Esophagus muscularis mucosa (tissue), 4 donors: ENCODE data around the gene IPO9.

Experiments
- EP300 ChIP-seq: sonication (generic); formaldehyde crosslinking; IDR thresholded peaks from one replicate; pipeline ENCODE4 v1.6.1; 2017; ENCODE audit warnings: antibody characterized with exemption
- POLR2A ChIP-seq: fragments of 450-650 bp; IDR thresholded peaks from one replicate; pipeline ENCODE4 v1.6.1; 2017; ENCODE audit warnings: antibody characterized with exemption, moderate library complexity, mild to moderate bottlenecking, low read depth
- POLR2AphosphoS5 ChIP-seq, 2 donors: sonication (generic); formaldehyde crosslinking; IDR thresholded peaks; one replicate each; pipeline ENCODE4 v1.6.1; 2017; ENCODE audit warnings: antibody characterized with exemption in 2 of 2
- TF ChIP-seq, protein P1 (sequence below), 3 experiments: fragments of 200-600 bp in 2 of 3; fragments of 450-650 bp in 1 of 3; sonication (generic) in 2 of 3; IDR thresholded peaks; one replicate each; pipeline ENCODE4 v1.5.1; 2017 to 2019; ENCODE audit warnings: antibody characterized with exemption in 3 of 3, mild to moderate bottlenecking in 2 of 3, moderate library complexity in 1 of 3

DNA sequence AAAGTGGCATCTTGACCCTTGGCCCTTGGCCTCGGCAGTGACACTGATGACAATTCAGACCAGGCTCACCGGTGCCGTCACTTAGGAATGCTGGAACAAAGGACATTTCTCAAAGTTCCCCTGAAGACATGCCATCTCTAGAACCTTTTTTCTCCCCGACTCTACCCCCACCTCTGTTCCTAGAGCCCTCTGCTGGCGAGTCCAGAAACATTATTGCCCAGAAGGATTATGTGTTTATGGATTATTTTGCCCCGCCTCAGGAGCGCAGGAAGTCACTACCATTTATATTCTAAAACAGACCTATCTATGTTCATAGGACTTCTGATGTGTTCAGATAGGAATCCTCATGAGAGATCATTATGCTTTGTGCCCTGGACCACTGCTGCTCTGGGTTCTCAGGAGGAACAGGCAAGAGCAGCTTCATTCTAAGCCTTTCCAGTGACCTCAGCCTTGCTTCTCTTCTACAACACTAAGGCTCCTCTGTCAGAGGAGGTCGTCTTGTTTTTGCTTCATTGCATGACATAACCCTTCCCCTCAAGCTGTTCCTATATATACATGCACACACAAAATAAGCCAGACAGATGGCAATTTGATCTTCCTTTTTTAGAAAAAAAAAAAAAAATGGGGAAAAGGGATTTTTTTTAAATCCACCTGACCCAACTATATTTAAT, 47.3 kb downstream of the IPO9 start:
- TF ChIP-seq, protein P1, sequence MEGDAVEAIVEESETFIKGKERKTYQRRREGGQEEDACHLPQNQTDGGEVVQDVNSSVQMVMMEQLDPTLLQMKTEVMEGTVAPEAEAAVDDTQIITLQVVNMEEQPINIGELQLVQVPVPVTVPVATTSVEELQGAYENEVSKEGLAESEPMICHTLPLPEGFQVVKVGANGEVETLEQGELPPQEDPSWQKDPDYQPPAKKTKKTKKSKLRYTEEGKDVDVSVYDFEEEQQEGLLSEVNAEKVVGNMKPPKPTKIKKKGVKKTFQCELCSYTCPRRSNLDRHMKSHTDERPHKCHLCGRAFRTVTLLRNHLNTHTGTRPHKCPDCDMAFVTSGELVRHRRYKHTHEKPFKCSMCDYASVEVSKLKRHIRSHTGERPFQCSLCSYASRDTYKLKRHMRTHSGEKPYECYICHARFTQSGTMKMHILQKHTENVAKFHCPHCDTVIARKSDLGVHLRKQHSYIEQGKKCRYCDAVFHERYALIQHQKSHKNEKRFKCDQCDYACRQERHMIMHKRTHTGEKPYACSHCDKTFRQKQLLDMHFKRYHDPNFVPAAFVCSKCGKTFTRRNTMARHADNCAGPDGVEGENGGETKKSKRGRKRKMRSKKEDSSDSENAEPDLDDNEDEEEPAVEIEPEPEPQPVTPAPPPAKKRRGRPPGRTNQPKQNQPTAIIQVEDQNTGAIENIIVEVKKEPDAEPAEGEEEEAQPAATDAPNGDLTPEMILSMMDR (IDR thresholded peaks at IDR 0.05) = peak in 2 of 3 experiments; percentile 30 to 41
- no peak for TF ChIP-seq POLR2A
- no peak for TF ChIP-seq EP300
- no peak for TF ChIP-seq POLR2AphosphoS5 (IDR thresholded peaks at IDR 0.05)
